ENCODE data around the gene ADAMTS16.

ADAMTS16 gene

DNA sequence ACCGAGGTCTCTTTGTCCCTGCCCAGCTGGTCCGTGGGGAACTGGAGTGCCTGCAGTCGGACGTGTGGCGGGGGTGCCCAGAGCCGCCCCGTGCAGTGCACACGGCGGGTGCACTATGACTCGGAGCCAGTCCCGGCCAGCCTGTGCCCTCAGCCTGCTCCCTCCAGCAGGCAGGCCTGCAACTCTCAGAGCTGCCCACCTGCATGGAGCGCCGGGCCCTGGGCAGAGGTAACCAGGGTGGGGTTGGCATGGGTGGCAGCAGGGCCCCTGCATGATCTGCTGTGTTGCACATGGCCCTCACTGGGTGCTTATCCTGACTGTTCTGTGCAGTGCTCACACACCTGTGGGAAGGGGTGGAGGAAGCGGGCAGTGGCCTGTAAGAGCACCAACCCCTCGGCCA, 163.1 kb downstream of the ADAMTS16 start:
- no peak overlapping the region for H3K4me3 ChIP-seq (replicated peaks; ENCODE audit: low read depth, low read length)
- no peak for DNase-seq (ENCODE audit: low read depth)
- TF ChIP-seq, protein P1, sequence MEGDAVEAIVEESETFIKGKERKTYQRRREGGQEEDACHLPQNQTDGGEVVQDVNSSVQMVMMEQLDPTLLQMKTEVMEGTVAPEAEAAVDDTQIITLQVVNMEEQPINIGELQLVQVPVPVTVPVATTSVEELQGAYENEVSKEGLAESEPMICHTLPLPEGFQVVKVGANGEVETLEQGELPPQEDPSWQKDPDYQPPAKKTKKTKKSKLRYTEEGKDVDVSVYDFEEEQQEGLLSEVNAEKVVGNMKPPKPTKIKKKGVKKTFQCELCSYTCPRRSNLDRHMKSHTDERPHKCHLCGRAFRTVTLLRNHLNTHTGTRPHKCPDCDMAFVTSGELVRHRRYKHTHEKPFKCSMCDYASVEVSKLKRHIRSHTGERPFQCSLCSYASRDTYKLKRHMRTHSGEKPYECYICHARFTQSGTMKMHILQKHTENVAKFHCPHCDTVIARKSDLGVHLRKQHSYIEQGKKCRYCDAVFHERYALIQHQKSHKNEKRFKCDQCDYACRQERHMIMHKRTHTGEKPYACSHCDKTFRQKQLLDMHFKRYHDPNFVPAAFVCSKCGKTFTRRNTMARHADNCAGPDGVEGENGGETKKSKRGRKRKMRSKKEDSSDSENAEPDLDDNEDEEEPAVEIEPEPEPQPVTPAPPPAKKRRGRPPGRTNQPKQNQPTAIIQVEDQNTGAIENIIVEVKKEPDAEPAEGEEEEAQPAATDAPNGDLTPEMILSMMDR (IDR thresholded peaks at IDR 0.05; ENCODE audit: low read length, missing control alignments): no peak

DNA sequence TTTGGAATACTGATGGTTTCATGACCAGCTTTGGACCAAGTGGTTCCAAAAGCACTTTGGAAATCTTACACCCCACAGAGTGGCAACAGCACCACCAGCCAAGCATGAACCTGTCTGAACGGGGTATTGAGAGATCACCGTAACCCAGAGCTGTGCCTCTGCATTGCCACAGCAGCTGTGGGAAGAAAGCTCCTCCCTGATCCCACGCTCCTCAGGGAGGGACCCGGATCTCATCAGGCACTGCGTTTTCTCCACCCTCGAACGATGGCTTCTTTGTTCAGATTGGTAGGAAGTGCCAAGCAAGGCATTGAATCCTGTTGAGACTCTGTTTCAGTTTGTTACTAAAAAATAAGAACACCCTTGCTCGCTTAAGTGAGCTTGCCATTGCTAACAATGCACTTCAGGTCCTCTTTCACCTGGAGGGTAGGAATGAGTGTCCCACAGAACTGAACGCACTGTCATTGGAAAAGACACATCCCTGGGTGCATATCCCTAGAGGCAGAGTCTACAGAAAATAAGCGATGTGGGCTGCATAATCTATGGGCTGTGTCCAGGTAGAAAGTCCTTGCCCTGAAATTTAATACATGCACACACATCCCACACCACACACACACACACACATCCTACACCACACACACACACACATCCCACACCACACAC, 164.4 kb downstream of the ADAMTS16 start:
- H3K4me3 ChIP-seq (replicated peaks; ENCODE audit: low read depth, low read length): no peak overlapping the region
- TF ChIP-seq, protein P1 (IDR thresholded peaks at IDR 0.05; ENCODE audit: low read length, missing control alignments): no peak
- no peak for DNase-seq (ENCODE audit: low read depth)

DNA sequence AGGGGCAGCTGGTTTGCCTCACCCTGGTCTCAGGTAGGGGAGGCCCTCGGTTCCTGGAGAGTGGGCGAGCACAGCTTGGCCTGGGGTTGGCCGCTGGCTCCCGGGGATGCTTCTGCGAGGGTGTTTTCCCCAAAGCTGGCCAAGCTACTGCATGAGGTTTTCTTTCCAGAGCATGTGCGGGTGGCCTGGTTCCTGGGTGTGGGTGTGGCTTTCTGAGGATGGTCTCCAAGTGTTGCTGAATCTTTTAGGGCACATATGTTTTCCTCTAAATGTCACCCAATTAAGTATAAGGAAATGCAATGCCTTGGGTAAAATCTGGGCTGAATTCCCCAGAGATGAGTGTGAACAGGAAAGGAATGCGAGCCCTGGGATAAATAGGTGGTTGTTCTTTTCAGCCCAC, 166.6 kb downstream of the ADAMTS16 start:
- no peak overlapping the region for H3K4me3 ChIP-seq (replicated peaks; ENCODE audit: low read depth, low read length)
- DNase-seq (ENCODE audit: low read depth): no peak
- TF ChIP-seq, protein P1 (IDR thresholded peaks at IDR 0.05; ENCODE audit: low read length, missing control alignments): no peak

DNA sequence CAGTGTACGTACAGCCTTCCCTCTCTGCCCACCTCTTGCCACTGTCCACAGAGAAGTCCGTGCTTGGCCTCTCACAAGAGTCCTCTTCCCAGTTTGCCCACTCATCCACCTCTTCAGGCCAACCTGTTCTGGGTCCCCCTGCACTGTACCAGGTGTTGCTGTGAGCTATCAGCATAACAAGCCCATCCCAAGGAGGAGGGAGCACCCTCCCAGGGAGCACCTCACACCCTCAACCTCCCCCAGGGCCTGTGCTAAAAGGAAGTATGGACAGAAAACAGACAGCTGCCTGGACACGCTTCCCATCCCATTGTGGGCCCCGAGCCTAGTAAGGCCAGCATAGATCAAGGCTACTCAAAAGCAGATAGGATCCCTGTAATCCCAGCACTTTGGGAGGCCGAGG, 168.2 kb downstream of the ADAMTS16 start:
- TF ChIP-seq, protein P1 (IDR thresholded peaks at IDR 0.05; ENCODE audit: low read length, missing control alignments): no peak
- DNase-seq (ENCODE audit: low read depth): no peak
- H3K4me3 ChIP-seq (replicated peaks; ENCODE audit: low read depth, low read length): no peak overlapping the region

DNA sequence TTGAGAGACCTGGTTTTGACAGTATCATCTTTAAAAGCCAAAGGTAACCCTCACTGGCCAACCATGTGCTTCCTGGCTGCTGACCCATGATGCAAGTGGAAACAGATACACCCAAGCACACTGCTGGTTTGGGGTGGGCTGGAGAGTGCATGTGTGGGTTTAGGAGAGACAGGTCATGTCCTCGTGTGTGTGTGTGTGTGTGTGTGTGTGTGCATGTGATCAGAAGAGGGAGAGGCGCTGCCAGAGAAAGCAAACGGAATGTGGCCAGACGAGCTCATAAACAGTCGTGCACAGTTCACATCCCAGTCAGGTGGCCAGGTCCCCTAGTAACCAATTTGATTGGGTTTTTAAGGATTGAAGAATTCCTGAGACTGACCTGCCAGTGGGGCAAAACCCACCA, 169.5 kb downstream of the ADAMTS16 start:
- TF ChIP-seq, protein P1 (IDR thresholded peaks at IDR 0.05; ENCODE audit: low read length, missing control alignments): no peak
- DNase-seq (ENCODE audit: low read depth): no peak
- H3K4me3 ChIP-seq (replicated peaks; ENCODE audit: low read depth, low read length): no peak overlapping the region

DNA sequence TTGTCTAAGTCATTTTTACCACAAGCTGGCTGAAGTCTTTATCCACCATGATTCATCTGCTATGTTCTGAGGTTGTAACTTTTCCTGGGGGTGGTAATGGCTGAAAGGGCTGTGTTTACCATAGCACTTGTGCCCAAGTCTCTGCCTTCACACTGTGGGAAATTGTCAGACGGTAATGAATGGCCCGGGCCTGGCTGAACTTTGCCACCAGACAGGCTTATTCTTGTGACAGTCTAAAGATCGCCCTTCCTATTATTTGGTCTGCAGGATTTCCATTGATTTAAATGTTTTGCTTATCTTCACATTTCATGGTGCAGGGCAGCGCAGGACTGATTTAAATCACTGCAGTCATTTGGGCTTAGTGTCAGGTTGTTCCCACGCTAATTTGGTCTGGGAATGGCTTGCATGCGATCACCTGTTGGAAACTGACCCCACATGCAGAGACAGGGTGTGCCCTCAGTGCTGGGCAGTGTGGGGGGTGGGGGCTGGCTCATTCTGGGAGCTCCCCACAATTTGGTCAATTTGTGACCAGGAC, 173.0 kb downstream of the ADAMTS16 start:
- no peak for DNase-seq (ENCODE audit: low read depth)
- TF ChIP-seq, protein P1 (IDR thresholded peaks at IDR 0.05; ENCODE audit: low read length, missing control alignments): no peak

DNA sequence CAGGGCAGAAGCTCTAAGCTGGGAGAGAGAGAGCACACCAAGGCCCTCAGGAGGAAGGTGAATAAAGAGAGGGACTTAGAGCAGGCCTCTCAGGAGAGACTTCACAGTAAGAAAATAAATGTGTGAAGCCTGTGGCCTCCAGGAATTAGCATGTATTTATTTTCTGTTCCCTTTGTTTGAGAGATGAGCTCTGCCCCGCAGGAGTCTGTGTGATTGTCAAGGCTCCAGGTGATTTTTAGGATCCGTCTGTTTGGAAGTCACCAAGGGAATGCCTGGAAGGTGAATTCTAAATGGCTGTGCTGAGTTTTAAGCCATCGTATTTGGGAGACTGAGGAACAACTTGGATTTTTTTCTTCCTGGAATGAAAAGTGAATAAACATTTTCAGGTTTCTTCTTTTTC, 174.0 kb downstream of the ADAMTS16 start:
- no peak overlapping the region for H3K4me3 ChIP-seq (replicated peaks; ENCODE audit: low read depth, low read length)
- TF ChIP-seq, protein P1 (IDR thresholded peaks at IDR 0.05; ENCODE audit: low read length, missing control alignments): no peak
- no peak for DNase-seq (ENCODE audit: low read depth)

More for the DNA sequence above, 173.0 kb downstream of the ADAMTS16 start:
- no peak overlapping the region for H3K4me3 ChIP-seq (replicated peaks; ENCODE audit: low read depth, low read length)
